Lower leg skin (tissue), 3 donors: ENCODE measurements around the gene HBA1.

ENCODE experiments used
- POLR2A ChIP-seq, 2 donors: fragments of 450-650 bp; IDR thresholded peaks; one replicate each; pipeline ENCODE4 v1.6.1; 2016 to 2017; ENCODE audit warnings: antibody characterized with exemption in 2 of 2, mild to moderate bottlenecking in 1 of 2, moderate library complexity in 1 of 2
- TF ChIP-seq, protein P1 (sequence below), 3 donors: fragments of 450-650 bp; IDR thresholded peaks; one replicate each; pipeline ENCODE4 v1.5.1; 2016; ENCODE audit warnings: antibody characterized with exemption in 3 of 3, mild to moderate bottlenecking in 3 of 3, moderate library complexity in 2 of 3

DNA sequence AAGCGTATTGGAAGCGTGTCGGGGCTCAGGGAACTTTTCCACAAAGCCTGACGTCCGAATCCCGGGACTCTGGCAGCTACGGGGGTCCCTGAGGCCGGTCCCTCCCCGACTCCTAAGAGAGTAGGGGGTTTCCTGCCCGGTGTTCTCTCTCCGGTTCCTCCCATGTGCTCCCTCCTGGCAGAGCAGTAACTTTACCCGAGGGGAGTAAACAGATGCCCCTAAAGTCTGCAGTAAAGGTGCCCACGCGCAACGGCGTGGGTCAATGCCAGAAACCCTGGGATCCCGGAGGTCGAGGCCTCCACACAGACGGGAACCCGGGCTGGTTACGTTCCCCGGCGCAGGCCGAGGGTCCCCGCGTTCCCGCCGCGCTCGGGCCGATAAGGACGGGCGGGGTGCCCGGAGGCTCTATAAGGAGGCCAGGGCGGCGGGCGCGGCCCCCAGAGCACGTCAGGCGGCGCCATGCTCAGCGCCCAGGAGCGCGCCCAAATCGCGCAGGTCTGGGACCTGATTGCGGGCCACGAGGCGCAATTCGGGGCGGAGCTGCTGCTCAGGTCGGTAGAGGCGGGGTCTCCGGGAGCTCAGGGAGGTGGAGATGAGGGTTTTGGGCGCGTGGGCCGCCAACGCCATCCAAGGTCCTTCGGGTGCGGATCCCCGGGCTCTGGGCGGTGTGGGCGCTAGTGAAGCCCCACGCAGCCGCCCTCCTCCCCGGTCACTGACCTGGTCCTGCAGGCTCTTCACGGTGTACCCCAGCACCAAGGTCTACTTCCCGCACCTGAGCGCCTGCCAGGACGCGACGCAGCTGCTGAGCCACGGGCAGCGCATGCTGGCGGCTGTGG is 10.7 kb upstream of the HBA1 start, which contains the start of gene HBM:
- TF ChIP-seq, protein P1, sequence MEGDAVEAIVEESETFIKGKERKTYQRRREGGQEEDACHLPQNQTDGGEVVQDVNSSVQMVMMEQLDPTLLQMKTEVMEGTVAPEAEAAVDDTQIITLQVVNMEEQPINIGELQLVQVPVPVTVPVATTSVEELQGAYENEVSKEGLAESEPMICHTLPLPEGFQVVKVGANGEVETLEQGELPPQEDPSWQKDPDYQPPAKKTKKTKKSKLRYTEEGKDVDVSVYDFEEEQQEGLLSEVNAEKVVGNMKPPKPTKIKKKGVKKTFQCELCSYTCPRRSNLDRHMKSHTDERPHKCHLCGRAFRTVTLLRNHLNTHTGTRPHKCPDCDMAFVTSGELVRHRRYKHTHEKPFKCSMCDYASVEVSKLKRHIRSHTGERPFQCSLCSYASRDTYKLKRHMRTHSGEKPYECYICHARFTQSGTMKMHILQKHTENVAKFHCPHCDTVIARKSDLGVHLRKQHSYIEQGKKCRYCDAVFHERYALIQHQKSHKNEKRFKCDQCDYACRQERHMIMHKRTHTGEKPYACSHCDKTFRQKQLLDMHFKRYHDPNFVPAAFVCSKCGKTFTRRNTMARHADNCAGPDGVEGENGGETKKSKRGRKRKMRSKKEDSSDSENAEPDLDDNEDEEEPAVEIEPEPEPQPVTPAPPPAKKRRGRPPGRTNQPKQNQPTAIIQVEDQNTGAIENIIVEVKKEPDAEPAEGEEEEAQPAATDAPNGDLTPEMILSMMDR (IDR thresholded peaks at IDR 0.05) = no peak
- TF ChIP-seq POLR2A (IDR thresholded peaks at IDR 0.05) = no peak
